ENCODE results near the gene TEX2. TPM values are rescaled to one million over a fixed set of nuclear protein-coding genes. Genes with fewer than 3 reads are reported as not detected.
"Not testable (repeated sequence)": the region's sequence is repeated elsewhere in the genome, so short reads cannot be mapped to it uniquely, and the experiment has no call there.

The TEX2 gene
- polyA plus RNA-seq, 1 donor (not counting 4 experiments of a cell fraction or from before 2014, with no cell fraction given) = 44.4 TPM

- H2AFZ ChIP-seq (ENCODE audit: control insufficient read depth, low read length) = no peak overlapping the region
- H3K27ac ChIP-seq (ENCODE audit: control insufficient read depth, insufficient read depth, low read length) = peak overlapping the region; percentile 61
- H3K4me2 ChIP-seq (ENCODE audit: control insufficient read depth, extremely low read depth, insufficient read depth, low read depth, low read length) = peak overlapping the region; percentile 60
- dilution Hi-C loops (cut with MboI; ENCODE audit: extremely low pct_ligation_motif_present, low sequenced_read_pairs) = no loop called here
- H3K79me2 ChIP-seq (ENCODE audit: control insufficient read depth, insufficient read depth, low read length) = peaks cover 55% of the 10 kb centered on the region
- no peaks in the 10 kb centered on the region for H4K20me1 ChIP-seq (ENCODE audit: control insufficient read depth, extremely low read depth, insufficient read depth, low read length)
- DNase-seq (ENCODE audit: low read depth, low spot score) = no peak
- H3K9me3 ChIP-seq (ENCODE audit: control insufficient read depth, low read depth, low read length) = no peaks in the 10 kb centered on the region
- H3K27me3 ChIP-seq (ENCODE audit: control insufficient read depth, extremely low read depth, insufficient read depth, low read length) = no peaks in the 10 kb centered on the region
- TF ChIP-seq CTCF (optimal IDR thresholded peaks at IDR 0.05 in 1 of 3, IDR thresholded peaks at IDR 0.05 in 1 of 3, conservative IDR thresholded peaks at IDR 0.05 in 1 of 3; ENCODE audit: extremely low read depth in 1 of 3, insufficient read depth in 2 of 3, low read length in 3 of 3) (no peak), EZH2 (IDR thresholded peaks at IDR 0.05; ENCODE audit: low read length) (no peak)
- peak overlapping the region in 1 of 3 experiments; percentile 5 for H3K4me3 ChIP-seq (ENCODE audit: control insufficient read depth in 2 of 3, extremely low read depth in 1 of 3, insufficient read depth in 2 of 3, low read depth in 1 of 3, low read length in 3 of 3)
- peaks cover 2% of the 10 kb centered on the region for H3K9me1 ChIP-seq (ENCODE audit: control insufficient read depth, extremely low read depth, insufficient read depth, low read length)
- peak; percentile 34 for FAIRE-seq
- peaks cover 20% of the 10 kb centered on the region for H3K4me1 ChIP-seq (ENCODE audit: control insufficient read depth, extremely low read depth, insufficient read depth, low read length)
- peaks cover 11 to 20% of the 10 kb centered on the region in 2 experiments for H3K36me3 ChIP-seq (ENCODE audit: control insufficient read depth in 2 of 2, extremely low read depth in 1 of 2, insufficient read depth in 2 of 2, low read length in 2 of 2)
- no peak overlapping the region for H3K9ac ChIP-seq (ENCODE audit: control insufficient read depth, extremely low read depth, insufficient read depth, low read length)
These were observed 53.1 kb downstream of the TEX2 start for GRCh38 chr17:64209983-64210382.

DNA sequence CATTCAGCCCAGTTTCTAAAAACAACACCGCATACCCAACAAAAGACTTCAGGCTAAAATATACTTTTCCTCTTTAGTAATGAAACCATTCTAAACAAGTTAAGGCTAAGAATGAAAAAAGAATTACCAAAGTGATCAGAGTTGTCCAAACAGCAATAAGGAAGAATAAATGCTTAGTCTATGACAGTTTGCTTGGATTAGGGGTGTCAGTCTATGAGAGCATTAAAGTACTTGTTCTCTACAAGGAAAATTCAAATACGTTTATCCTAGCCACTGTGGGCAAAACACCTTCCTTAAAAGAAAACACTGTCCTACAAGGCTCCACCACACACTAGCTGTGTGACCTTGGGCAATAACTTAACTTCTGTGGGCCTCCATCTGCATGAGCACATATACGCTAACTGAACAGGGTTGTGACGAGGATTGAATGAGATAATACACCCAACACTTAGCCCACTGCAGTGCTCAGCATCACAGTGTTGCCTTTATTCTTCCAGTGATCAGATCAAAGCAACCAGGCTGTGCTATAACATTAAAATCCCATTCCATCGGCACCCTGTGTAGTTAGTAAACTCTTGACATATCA, 53.6 kb downstream of the TEX2 start:
- Histone ChIP-seq H4K20me1 (ENCODE audit: control insufficient read depth, extremely low read depth, insufficient read depth, low read length) (no peaks in the 10 kb centered on the region), H3K9me3 (ENCODE audit: control insufficient read depth, low read depth, low read length) (no peaks in the 10 kb centered on the region), H3K27me3 (ENCODE audit: control insufficient read depth, extremely low read depth, insufficient read depth, low read length) (no peaks in the 10 kb centered on the region), H3K9me1 (ENCODE audit: control insufficient read depth, extremely low read depth, insufficient read depth, low read length) (peaks cover 2% of the 10 kb centered on the region), H3K79me2 (ENCODE audit: control insufficient read depth, insufficient read depth, low read length) (peaks cover 54% of the 10 kb centered on the region), H3K4me3 (ENCODE audit: control insufficient read depth in 2 of 3, extremely low read depth in 1 of 3, insufficient read depth in 2 of 3, low read depth in 1 of 3, low read length in 3 of 3) (no peak overlapping the region), H3K36me3 (ENCODE audit: control insufficient read depth in 2 of 2, extremely low read depth in 1 of 2, insufficient read depth in 2 of 2, low read length in 2 of 2) (peaks cover 11 to 20% of the 10 kb centered on the region in 2 experiments), H2AFZ (ENCODE audit: control insufficient read depth, low read length) (no peak overlapping the region), H3K9ac (ENCODE audit: control insufficient read depth, extremely low read depth, insufficient read depth, low read length) (no peak overlapping the region), H3K4me1 (ENCODE audit: control insufficient read depth, extremely low read depth, insufficient read depth, low read length) (peaks cover 18% of the 10 kb centered on the region), H3K27ac (ENCODE audit: control insufficient read depth, insufficient read depth, low read length) (peak overlapping the region; percentile 61), H3K4me2 (ENCODE audit: control insufficient read depth, extremely low read depth, insufficient read depth, low read depth, low read length) (peak overlapping the region; percentile 60)
- dilution Hi-C loops (cut with MboI; ENCODE audit: extremely low pct_ligation_motif_present, low sequenced_read_pairs) = no loop called here
- DNase-seq (ENCODE audit: low read depth, low spot score) = no peak
- no peak for FAIRE-seq
- no peak for TF ChIP-seq EZH2 (IDR thresholded peaks at IDR 0.05; ENCODE audit: low read length)
- no peak for TF ChIP-seq CTCF (optimal IDR thresholded peaks at IDR 0.05 in 1 of 3, IDR thresholded peaks at IDR 0.05 in 1 of 3, conservative IDR thresholded peaks at IDR 0.05 in 1 of 3; ENCODE audit: extremely low read depth in 1 of 3, insufficient read depth in 2 of 3, low read length in 3 of 3)

DNA sequence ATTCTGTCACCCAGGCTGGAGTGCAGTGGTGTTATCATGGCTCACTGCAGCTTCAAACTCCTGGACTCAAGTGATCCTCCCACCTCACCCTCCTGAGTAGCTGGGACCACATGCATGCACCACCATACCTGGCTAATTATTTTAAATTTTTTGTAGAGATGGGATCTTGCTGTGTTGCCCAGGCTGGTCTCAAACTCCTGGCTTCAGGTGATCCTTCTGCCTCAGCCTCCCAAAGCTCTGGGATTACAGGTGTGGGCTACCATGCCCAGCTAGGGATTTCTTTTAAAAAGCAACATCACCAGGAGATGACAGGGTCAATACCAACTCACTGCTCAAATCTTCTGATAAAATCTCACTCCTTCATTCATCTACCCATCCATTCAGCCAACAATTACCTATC, 54.4 kb downstream of the TEX2 start:
- Histone ChIP-seq H3K4me1 (ENCODE audit: control insufficient read depth, extremely low read depth, insufficient read depth, low read length) (peaks cover 18% of the 10 kb centered on the region), H3K79me2 (ENCODE audit: control insufficient read depth, insufficient read depth, low read length) (peaks cover 55% of the 10 kb centered on the region), H3K36me3 (ENCODE audit: control insufficient read depth in 2 of 2, extremely low read depth in 1 of 2, insufficient read depth in 2 of 2, low read length in 2 of 2) (peaks cover 10 to 18% of the 10 kb centered on the region in 2 experiments)
- H3K4me3 ChIP-seq (ENCODE audit: control insufficient read depth in 2 of 3, extremely low read depth in 1 of 3, insufficient read depth in 2 of 3, low read depth in 1 of 3, low read length in 3 of 3); H3K27ac ChIP-seq (ENCODE audit: control insufficient read depth, insufficient read depth, low read length); H3K4me2 ChIP-seq (ENCODE audit: control insufficient read depth, extremely low read depth, insufficient read depth, low read depth, low read length); H3K9ac ChIP-seq (ENCODE audit: control insufficient read depth, extremely low read depth, insufficient read depth, low read length); DNase-seq (ENCODE audit: low read depth, low spot score); dilution Hi-C loops (cut with MboI; ENCODE audit: extremely low pct_ligation_motif_present, low sequenced_read_pairs); FAIRE-seq; H3K9me1 ChIP-seq (ENCODE audit: control insufficient read depth, extremely low read depth, insufficient read depth, low read length); H2AFZ ChIP-seq (ENCODE audit: control insufficient read depth, low read length); H3K9me3 ChIP-seq (ENCODE audit: control insufficient read depth, low read depth, low read length); H4K20me1 ChIP-seq (ENCODE audit: control insufficient read depth, extremely low read depth, insufficient read depth, low read length); H3K27me3 ChIP-seq (ENCODE audit: control insufficient read depth, extremely low read depth, insufficient read depth, low read length): not testable (repeated sequence)

Measured in keratinocyte (primary cell).